ENCODE data around the gene BCAR1.
"Not testable (repeated sequence)": the region's sequence is repeated elsewhere in the genome, so short reads cannot be mapped to it uniquely, and the experiment has no call there.

BCAR1 gene

GRCh38 chr16:75251280-75252048 is at the start of gene BCAR1:
TSS of gene BCAR1 (minus strand) at chr16:75251624. CDS start at chr16:75251482, 142 bp downstream.
- peak; percentile 86 to 90 for DNase-seq
- TF ChIP-seq POLR2A (IDR thresholded peaks at IDR 0.05; ENCODE audit: low read length) (peak; percentile 31), GATA1 (IDR thresholded peaks at IDR 0.05; ENCODE audit: low read depth, low read length) (no peak)

- no peak for DNase-seq
- TF ChIP-seq POLR2A (IDR thresholded peaks at IDR 0.05; ENCODE audit: low read length) (no peak), GATA1 (IDR thresholded peaks at IDR 0.05; ENCODE audit: low read depth, low read length) (no peak)
Observed at GRCh38 chr16:75298267-75298666, 46.8 kb upstream of the BCAR1 start.

DNA sequence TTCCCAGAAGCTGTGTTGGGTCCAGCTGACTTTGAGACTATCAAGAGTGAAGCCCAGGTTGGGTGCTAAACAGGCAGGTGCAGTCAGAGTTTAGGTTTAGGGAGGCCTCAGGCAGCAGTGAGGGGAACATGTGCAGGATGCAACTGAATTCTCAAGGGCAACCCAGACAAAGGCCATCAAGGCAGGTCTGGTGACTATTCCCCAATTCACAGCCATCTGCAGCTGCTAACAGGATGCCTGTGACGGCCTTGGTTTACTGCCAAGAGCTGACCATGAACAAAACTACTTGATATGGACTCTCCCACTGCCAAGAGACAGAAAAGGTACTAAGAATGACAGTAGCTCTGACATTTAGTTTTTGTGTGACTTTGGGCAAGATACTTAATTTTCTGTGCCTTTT is 45.2 kb upstream of the BCAR1 start:
- no peak for TF ChIP-seq POLR2A (IDR thresholded peaks at IDR 0.05; ENCODE audit: low read length)
- no peak for TF ChIP-seq GATA1 (IDR thresholded peaks at IDR 0.05; ENCODE audit: low read depth, low read length)

DNA sequence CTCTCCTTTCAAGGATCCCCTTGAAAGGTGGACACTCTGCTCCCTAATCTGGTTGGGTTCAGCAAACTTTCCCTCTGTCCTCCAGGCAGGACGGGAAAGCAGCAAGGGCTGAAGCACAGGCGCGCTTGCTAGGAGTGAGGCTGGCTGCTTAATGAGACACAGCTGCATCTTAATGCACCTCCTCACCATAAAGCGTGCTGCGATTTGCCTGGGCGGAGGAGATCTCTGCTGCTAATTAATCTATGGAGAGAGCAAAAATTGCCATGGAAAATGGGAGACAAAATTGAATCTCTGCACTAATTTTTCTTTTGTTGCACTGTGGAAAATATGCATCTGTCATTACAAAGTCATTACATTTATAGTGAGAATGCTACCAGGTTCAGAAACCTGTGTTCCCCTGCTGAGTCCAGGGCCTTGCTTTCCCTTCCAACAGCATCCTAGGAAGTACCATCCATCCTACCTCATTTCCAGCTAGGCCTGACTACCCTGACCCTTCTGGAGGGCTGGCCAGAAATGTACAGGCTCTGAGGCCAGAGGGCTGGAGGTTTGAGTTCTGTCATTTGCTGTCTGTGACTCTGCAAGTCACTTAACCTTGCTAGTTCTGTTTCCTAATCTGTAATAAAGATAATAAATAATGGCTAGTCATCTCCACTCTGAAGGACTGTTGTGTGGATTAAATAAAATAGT is 43.5 kb upstream of the BCAR1 start:
- TF ChIP-seq POLR2A (IDR thresholded peaks at IDR 0.05; ENCODE audit: low read length): no peak
- no peak for TF ChIP-seq GATA1 (IDR thresholded peaks at IDR 0.05; ENCODE audit: low read depth, low read length)

More for the DNA sequence above, 45.2 kb upstream of the BCAR1 start:
- DNase-seq: no peak

GRCh38 chr16:75293772-75294171 is 42.3 kb upstream of the BCAR1 start:
- DNase-seq: no peak
- TF ChIP-seq GATA1 (IDR thresholded peaks at IDR 0.05; ENCODE audit: low read depth, low read length) (no peak), POLR2A (IDR thresholded peaks at IDR 0.05; ENCODE audit: low read length) (no peak)

More for the DNA sequence above, 43.5 kb upstream of the BCAR1 start:
- DNase-seq: peak in 1 of 2 experiments; percentile 32

DNA sequence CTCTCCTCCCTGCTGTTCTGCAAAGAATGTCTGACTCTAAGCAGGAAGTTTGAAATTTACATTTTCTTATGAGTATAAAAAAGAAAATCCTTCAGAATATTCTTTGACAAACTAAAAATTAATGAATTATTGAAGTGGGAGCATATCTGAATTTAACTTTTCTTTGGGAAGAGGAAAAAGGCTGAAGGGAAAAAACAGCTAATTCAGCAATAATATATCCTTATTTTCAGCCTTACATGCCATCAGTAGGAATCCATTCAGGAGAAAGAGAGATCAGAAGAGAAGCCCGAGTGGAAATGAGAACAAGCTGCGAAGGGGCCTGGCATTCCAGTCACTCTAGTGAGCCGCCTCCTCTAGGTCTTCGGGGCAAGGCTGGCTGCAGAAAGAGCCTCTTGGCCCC is 41.7 kb upstream of the BCAR1 start:
- DNase-seq: no peak
- no peak for TF ChIP-seq GATA1 (IDR thresholded peaks at IDR 0.05; ENCODE audit: low read depth, low read length)
- TF ChIP-seq POLR2A (IDR thresholded peaks at IDR 0.05; ENCODE audit: low read length): no peak

DNA sequence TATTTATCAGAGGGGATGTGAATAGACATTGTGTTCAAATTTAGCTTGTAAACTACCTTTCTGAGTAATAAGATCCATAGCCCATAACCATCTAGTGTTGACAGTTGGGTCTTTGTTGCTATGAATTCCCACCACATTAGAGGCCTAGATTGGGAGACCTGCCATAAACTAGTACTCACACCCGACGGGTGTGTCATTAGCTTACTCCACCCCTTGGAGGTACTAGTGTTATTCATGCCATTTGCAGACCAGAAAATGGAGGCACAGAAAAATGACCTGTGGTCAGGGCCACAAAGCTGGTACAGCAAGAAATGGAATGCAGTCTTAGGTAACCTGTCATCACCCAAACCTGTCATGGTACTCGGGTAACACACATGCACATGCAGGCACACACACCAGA is 41.3 kb upstream of the BCAR1 start:
- no peak for TF ChIP-seq POLR2A (IDR thresholded peaks at IDR 0.05; ENCODE audit: low read length)
- no peak for TF ChIP-seq GATA1 (IDR thresholded peaks at IDR 0.05; ENCODE audit: low read depth, low read length)

GRCh38 chr16:75289189-75289588 is 37.8 kb upstream of the BCAR1 start:
- no peak for TF ChIP-seq GATA1 (IDR thresholded peaks at IDR 0.05; ENCODE audit: low read depth, low read length)
- no peak for TF ChIP-seq POLR2A (IDR thresholded peaks at IDR 0.05; ENCODE audit: low read length)

More for the DNA sequence above, 41.3 kb upstream of the BCAR1 start:
- peak in 1 of 2 experiments; percentile 24 for DNase-seq

DNA sequence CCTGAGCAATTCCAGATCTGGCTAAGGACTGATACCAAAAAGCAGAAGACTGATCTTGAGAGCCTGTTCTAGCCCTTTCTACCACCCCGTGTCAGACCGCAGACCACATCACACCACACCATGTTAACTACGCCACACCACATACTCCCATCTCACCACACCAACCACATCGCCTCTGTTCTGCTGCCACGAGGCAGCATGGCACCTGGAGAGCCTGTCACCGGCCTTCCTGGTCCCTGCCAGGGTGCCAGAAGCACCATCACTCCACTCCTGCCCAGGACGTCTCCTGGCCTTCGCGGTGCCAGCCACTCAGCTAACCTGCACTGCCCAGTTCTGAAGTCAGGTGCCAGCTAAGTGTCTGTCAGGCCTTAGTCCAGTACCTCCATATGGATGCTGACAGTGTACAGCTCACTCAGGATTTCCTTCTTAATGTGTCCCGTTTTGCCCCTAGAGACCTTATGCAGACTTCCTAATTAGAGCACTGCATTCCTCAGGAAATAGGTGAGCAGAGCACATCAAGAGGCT is 37.2 kb upstream of the BCAR1 start:
- no peak for DNase-seq
- TF ChIP-seq POLR2A (IDR thresholded peaks at IDR 0.05; ENCODE audit: low read length) (no peak), GATA1 (IDR thresholded peaks at IDR 0.05; ENCODE audit: low read depth, low read length) (no peak)

More at GRCh38 chr16:75289189-75289588, 37.8 kb upstream of the BCAR1 start:
- no peak for DNase-seq

DNA sequence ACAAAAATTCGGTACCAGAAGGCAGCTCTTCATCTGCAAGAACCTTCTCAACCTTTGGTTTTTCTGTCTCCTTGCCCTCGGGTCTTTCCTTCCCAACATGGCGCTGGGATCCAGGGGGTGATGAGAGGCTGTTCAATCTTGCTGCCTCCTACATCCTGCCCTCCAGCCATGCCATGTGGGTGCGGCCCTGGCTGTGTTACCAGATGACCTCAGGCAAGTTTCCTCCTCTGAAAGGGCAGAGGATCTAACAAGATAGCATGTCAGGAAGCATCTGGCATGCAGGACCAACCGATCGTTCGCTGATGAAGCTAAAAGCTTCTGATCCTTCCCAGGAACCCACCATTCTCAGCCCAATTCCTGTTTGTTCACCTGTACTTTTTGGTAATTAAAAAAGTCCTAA is 36.8 kb upstream of the BCAR1 start:
- TF ChIP-seq GATA1 (IDR thresholded peaks at IDR 0.05; ENCODE audit: low read depth, low read length) (no peak), POLR2A (IDR thresholded peaks at IDR 0.05; ENCODE audit: low read length) (no peak)
- no peak for DNase-seq

- TF ChIP-seq GATA1 (IDR thresholded peaks at IDR 0.05; ENCODE audit: low read depth, low read length): no peak
- peak; percentile 57 for TF ChIP-seq POLR2A (IDR thresholded peaks at IDR 0.05; ENCODE audit: low read length)
- peak; percentile 63 to 67 for DNase-seq
Observed at GRCh38 chr16:75287708-75288107, 36.3 kb upstream of the BCAR1 start.

DNA sequence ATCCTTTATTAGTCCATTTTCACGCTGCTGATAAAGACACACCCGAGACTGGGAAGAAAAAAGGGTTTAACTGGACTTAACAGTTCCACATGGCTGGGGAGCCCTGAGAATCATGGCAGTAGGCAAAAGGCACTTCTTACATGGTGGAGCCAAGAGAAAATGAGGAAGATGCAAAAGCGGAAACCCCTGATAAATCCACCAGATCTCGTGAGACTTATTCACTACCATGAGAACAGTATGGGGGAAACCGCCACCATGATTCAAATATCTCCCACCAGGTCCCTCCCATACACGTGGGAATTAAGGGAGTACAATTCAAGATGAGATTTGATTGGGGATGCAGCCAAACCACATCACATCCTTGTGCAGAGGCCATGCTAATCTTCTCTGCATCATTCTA is 35.0 kb upstream of the BCAR1 start:
- no peak for DNase-seq
- TF ChIP-seq GATA1 (IDR thresholded peaks at IDR 0.05; ENCODE audit: low read depth, low read length): no peak
- no peak for TF ChIP-seq POLR2A (IDR thresholded peaks at IDR 0.05; ENCODE audit: low read length)

DNA sequence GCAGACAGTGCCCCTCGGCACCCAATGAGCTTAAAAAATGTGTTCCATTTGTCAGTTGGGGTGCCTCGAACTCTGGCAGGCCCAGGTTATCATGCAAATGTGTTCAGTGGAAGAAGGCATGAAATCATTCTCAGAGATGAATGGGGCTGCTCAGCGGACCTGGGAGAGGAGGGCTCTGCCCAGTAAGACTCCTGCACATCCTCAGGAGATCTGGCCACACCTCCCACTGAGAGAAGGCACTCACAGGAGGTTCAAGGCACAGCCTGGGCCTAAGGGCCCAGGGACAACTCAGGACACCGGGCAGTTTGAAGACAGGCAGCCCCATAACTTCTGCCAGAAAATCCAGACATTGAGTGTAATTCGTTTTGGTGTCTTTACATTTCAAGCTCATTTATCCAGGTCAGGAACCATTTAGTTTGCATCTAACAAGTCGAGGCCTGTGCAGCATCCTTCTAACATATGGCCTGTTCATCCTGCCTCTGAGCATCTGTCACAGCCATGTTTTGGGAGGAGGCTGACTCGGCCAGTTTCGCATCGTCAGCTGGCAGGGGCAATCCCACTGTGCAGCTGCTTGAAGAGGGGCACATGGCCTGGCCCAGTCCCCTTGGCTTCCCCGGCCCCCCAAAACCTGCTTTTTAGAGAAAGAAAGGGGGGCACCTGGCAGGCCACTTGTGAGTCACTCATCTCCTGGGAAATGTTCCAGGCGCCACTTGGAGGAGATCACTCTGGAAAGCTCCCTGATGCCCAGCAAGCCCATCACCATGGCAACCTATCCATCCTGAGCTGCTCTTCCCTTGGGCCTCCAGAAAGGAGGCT is 31.2 kb upstream of the BCAR1 start:
- TF ChIP-seq GATA1 (IDR thresholded peaks at IDR 0.05; ENCODE audit: low read depth, low read length) (no peak), POLR2A (IDR thresholded peaks at IDR 0.05; ENCODE audit: low read length) (no peak)
- DNase-seq: no peak

- no peak for DNase-seq
- TF ChIP-seq POLR2A (IDR thresholded peaks at IDR 0.05; ENCODE audit: low read length) (no peak), GATA1 (IDR thresholded peaks at IDR 0.05; ENCODE audit: low read depth, low read length) (no peak)
Observed at GRCh38 chr16:75281826-75282225, 30.4 kb upstream of the BCAR1 start.

- DNase-seq: not testable (repeated sequence)
Observed at GRCh38 chr16:75281009-75281408, 29.6 kb upstream of the BCAR1 start.
